Measurements from ENCODE around the gene A4GNT.
"Not testable (repeated sequence)": the region's sequence is repeated elsewhere in the genome, so short reads cannot be mapped to it uniquely, and the experiment has no call there.

The A4GNT gene

GRCh38 chr3:138097192-138098172, 34.7 kb downstream of the A4GNT start:
- no peak overlapping the region for H3K27ac Mint-ChIP-seq
- no peak overlapping the region for H3K4me3 Mint-ChIP-seq
- H3K4me1 Mint-ChIP-seq = no peaks in the 10 kb centered on the region
- ATAC-seq (peak; percentile 55), DNase-seq (no peak)
- H3K27me3 Mint-ChIP-seq = peaks cover 24% of the 10 kb centered on the region
- H3K9me3 Mint-ChIP-seq = no peaks in the 10 kb centered on the region

- H3K4me1 Mint-ChIP-seq = no peaks in the 10 kb centered on the region
- H3K4me3 Mint-ChIP-seq = no peak overlapping the region
- ATAC-seq (no peak), DNase-seq (no peak)
- peaks cover 34% of the 10 kb centered on the region for H3K27me3 Mint-ChIP-seq
- H3K9me3 Mint-ChIP-seq = no peaks in the 10 kb centered on the region
- H3K27ac Mint-ChIP-seq = no peak overlapping the region
Observed at GRCh38 chr3:138093721-138094120, 38.5 kb downstream of the A4GNT start.

GRCh38 chr3:138092023-138092422, 40.2 kb downstream of the A4GNT start:
- Mint-ChIP-seq H3K4me3 (no peak overlapping the region), H3K27me3 (peaks cover 33% of the 10 kb centered on the region), H3K27ac (no peak overlapping the region), H3K9me3 (no peaks in the 10 kb centered on the region), H3K4me1 (no peaks in the 10 kb centered on the region)
- DNase-seq (no peak), ATAC-seq (no peak)

GRCh38 chr3:138089091-138089490, 43.1 kb downstream of the A4GNT start:
- peaks cover 3% of the 10 kb centered on the region for H3K4me1 Mint-ChIP-seq
- DNase-seq (no peak), ATAC-seq (no peak)
- no peaks in the 10 kb centered on the region for H3K9me3 Mint-ChIP-seq
- H3K27me3 Mint-ChIP-seq = peaks cover 23% of the 10 kb centered on the region
- H3K27ac Mint-ChIP-seq = no peak overlapping the region
- no peak overlapping the region for H3K4me3 Mint-ChIP-seq

- H3K4me1 Mint-ChIP-seq = peaks cover 31% of the 10 kb centered on the region
- peaks cover 33% of the 10 kb centered on the region for H3K27me3 Mint-ChIP-seq
- not testable (repeated sequence) for H3K4me3 Mint-ChIP-seq, H3K9me3 Mint-ChIP-seq, DNase-seq, ATAC-seq, H3K27ac Mint-ChIP-seq
Observed at GRCh38 chr3:138085745-138086144, 46.4 kb downstream of the A4GNT start.

- Mint-ChIP-seq H3K9me3 (no peaks in the 10 kb centered on the region), H3K27ac (no peak overlapping the region)
Observed at GRCh38 chr3:138084196-138084595, 48.0 kb downstream of the A4GNT start.

GRCh38 chr3:138082992-138083386, 49.2 kb downstream of the A4GNT start:
- ATAC-seq = peak; percentile 24
- H3K4me3 Mint-ChIP-seq = peak overlapping the region; percentile 6 to 69
- no peaks in the 10 kb centered on the region for H3K9me3 Mint-ChIP-seq
- H3K4me1 Mint-ChIP-seq = peaks cover 38% of the 10 kb centered on the region
- H3K27me3 Mint-ChIP-seq = peaks cover 28% of the 10 kb centered on the region
- H3K27ac Mint-ChIP-seq = peak overlapping the region in 1 of 2 donors; percentile 21
- DNase-seq = no peak

More at GRCh38 chr3:138084196-138084595, 48.0 kb downstream of the A4GNT start:
- ATAC-seq = no peak
- Mint-ChIP-seq H3K4me3 (no peak overlapping the region), H3K27me3 (peaks cover 36% of the 10 kb centered on the region), H3K4me1 (peaks cover 32% of the 10 kb centered on the region)
- DNase-seq = no peak

- H3K9me3 Mint-ChIP-seq = no peaks in the 10 kb centered on the region
- DNase-seq = peak; percentile 27 to 60
- H3K27me3 Mint-ChIP-seq = peaks cover 34% of the 10 kb centered on the region
- peak overlapping the region in 1 of 2 donors; percentile 84 for H3K27ac Mint-ChIP-seq
- H3K4me3 Mint-ChIP-seq = peak overlapping the region; percentile 58 to 69
- H3K4me1 Mint-ChIP-seq = peaks cover 38% of the 10 kb centered on the region
- ATAC-seq = peak; percentile 84
Observed at GRCh38 chr3:138082085-138082991, 49.9 kb downstream of the A4GNT start.

- ATAC-seq (no peak), DNase-seq (no peak)
- no peak overlapping the region for H3K27ac Mint-ChIP-seq
- H3K9me3 Mint-ChIP-seq = no peaks in the 10 kb centered on the region
- H3K4me3 Mint-ChIP-seq = peak overlapping the region; percentile 58 to 69
- H3K4me1 Mint-ChIP-seq = peaks cover 38% of the 10 kb centered on the region
- peaks cover 36% of the 10 kb centered on the region for H3K27me3 Mint-ChIP-seq
Observed at GRCh38 chr3:138081371-138082084, 50.7 kb downstream of the A4GNT start.

GRCh38 chr3:138079901-138080300, 52.3 kb downstream of the A4GNT start:
- H3K4me3 Mint-ChIP-seq = no peak overlapping the region
- H3K4me1 Mint-ChIP-seq = peaks cover 38% of the 10 kb centered on the region
- DNase-seq = no peak
- ATAC-seq = no peak
- no peak overlapping the region for H3K27ac Mint-ChIP-seq
- H3K27me3 Mint-ChIP-seq = peaks cover 45% of the 10 kb centered on the region
- no peaks in the 10 kb centered on the region for H3K9me3 Mint-ChIP-seq

GRCh38 chr3:138078901-138079344, 53.3 kb downstream of the A4GNT start:
- H3K27ac Mint-ChIP-seq = no peak overlapping the region
- H3K9me3 Mint-ChIP-seq = no peaks in the 10 kb centered on the region
- peak in 1 of 2 donors; percentile 39 for DNase-seq
- ATAC-seq = peak; percentile 69
- H3K4me1 Mint-ChIP-seq = peaks cover 34% of the 10 kb centered on the region
- H3K27me3 Mint-ChIP-seq = peaks cover 42% of the 10 kb centered on the region
- no peak overlapping the region for H3K4me3 Mint-ChIP-seq

- Mint-ChIP-seq H3K9me3 (no peaks in the 10 kb centered on the region), H3K27me3 (peaks cover 49% of the 10 kb centered on the region), H3K4me1 (peaks cover 25% of the 10 kb centered on the region), H3K4me3 (no peak overlapping the region), H3K27ac (no peak overlapping the region)
- ATAC-seq (no peak), DNase-seq (no peak)
Observed at GRCh38 chr3:138078096-138078495, 54.1 kb downstream of the A4GNT start.
